Uterus (tissue), 2 donors: ENCODE data around the gene MIGA1.
"Not testable (repeated sequence)": the region's sequence is repeated elsewhere in the genome, so short reads cannot be mapped to it uniquely, and the experiment has no call there.

Source experiments
- POLR2A ChIP-seq, 2 donors: fragments of 450-650 bp; IDR thresholded peaks; one replicate each; pipeline ENCODE4 v1.6.1; 2016; ENCODE audit warnings: antibody characterized with exemption in 2 of 2, mild to moderate bottlenecking in 1 of 2, moderate library complexity in 1 of 2
- TF ChIP-seq, protein P1 (sequence below), 4 experiments: fragments of 200-600 bp in 2 of 4; fragments of 450-650 bp in 2 of 4; sonication (generic) in 2 of 4; IDR thresholded peaks; one replicate each; pipeline ENCODE4 v1.5.1; 2016 to 2019; ENCODE audit warnings: antibody characterized with exemption in 4 of 4, mild to moderate bottlenecking in 2 of 4, moderate library complexity in 1 of 4

DNA sequence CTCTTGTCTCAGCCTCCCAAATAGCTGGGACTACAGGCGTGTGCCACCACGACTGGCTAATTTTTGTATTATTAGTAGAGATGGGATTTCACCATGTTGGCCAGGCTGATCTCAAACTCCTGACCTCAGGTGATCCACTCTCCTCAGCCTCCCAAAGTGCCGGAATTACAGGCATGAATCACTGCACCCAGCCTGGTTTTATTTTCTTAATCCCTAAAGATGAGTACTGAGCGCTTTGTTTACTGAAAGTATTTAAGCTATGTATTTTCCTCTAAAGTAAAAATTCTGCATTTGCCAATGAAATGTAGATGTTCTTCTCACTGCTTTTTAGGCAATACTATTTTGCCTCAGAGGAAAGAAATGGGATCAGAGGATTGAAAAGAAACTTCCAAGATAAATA is 30.0 kb upstream of the MIGA1 start:
- TF ChIP-seq POLR2A (IDR thresholded peaks at IDR 0.05) = not testable (repeated sequence)
- TF ChIP-seq, protein P1, sequence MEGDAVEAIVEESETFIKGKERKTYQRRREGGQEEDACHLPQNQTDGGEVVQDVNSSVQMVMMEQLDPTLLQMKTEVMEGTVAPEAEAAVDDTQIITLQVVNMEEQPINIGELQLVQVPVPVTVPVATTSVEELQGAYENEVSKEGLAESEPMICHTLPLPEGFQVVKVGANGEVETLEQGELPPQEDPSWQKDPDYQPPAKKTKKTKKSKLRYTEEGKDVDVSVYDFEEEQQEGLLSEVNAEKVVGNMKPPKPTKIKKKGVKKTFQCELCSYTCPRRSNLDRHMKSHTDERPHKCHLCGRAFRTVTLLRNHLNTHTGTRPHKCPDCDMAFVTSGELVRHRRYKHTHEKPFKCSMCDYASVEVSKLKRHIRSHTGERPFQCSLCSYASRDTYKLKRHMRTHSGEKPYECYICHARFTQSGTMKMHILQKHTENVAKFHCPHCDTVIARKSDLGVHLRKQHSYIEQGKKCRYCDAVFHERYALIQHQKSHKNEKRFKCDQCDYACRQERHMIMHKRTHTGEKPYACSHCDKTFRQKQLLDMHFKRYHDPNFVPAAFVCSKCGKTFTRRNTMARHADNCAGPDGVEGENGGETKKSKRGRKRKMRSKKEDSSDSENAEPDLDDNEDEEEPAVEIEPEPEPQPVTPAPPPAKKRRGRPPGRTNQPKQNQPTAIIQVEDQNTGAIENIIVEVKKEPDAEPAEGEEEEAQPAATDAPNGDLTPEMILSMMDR (IDR thresholded peaks at IDR 0.05) = not testable (repeated sequence)
